Immature natural killer cell (primary cell): ENCODE measurements around the gene PRKN. TPM values are rescaled to one million over a fixed set of nuclear protein-coding genes. Genes with fewer than 3 reads are reported as not detected.

Experiments
- DNase-seq, 3 donors: peaks; one replicate each; pipeline ENCODE4 v3.0.0; 2022; ENCODE audit warnings: mixed read lengths in 1 of 3
- H3K27ac Mint-ChIP-seq, 6 donors: one replicate each; pipeline ENCODE4 v1.8.0; 2020; ENCODE audit warnings: mixed read lengths in 6 of 6, mild to moderate bottlenecking in 5 of 6, inconsistent platforms in 4 of 6, moderate library complexity in 3 of 6
- H3K27me3 Mint-ChIP-seq, 3 donors: one replicate each; pipeline ENCODE4 v1.8.0; 2020 to 2021; ENCODE audit warnings: low read depth in 3 of 3, mild to moderate bottlenecking in 3 of 3, mixed read lengths in 3 of 3, moderate library complexity in 3 of 3, inconsistent platforms in 1 of 3
- H3K36me3 Mint-ChIP-seq, 3 donors: one replicate each; pipeline ENCODE4 v1.8.0; 2020; ENCODE audit warnings: mixed read lengths in 3 of 3, inconsistent platforms in 2 of 3, mild to moderate bottlenecking in 2 of 3
- H3K4me1 Mint-ChIP-seq, 2 donors: one replicate each; pipeline ENCODE4 v1.8.0; 2020; ENCODE audit warnings: inconsistent platforms in 2 of 2, mild to moderate bottlenecking in 2 of 2, mixed read lengths in 2 of 2, moderate library complexity in 1 of 2
- H3K4me3 Mint-ChIP-seq, 5 donors: one replicate each; pipeline ENCODE4 v1.8.0; 2020; ENCODE audit warnings: mild to moderate bottlenecking in 5 of 5, mixed read lengths in 5 of 5, inconsistent platforms in 3 of 5, moderate library complexity in 3 of 5
- H3K9me3 Mint-ChIP-seq, 6 donors: one replicate each; pipeline ENCODE4 v1.8.0; 2020; ENCODE audit warnings: mild to moderate bottlenecking in 6 of 6, mixed read lengths in 6 of 6, inconsistent platforms in 4 of 6, moderate library complexity in 3 of 6
- polyA plus RNA-seq, 3 donors: library from polyadenylated mRNA; unstranded; fragments of 300-500 nt; fragmentation: Illumina TruSeq; gene quantifications; one replicate each; pipeline ENCODE4 v1.2.3, GENCODE V29; 2021

The PRKN gene
- polyA plus RNA-seq, 3 donors from 2014 or later, result 0.37 to 6.4 (median 2.8) TPM

DNA sequence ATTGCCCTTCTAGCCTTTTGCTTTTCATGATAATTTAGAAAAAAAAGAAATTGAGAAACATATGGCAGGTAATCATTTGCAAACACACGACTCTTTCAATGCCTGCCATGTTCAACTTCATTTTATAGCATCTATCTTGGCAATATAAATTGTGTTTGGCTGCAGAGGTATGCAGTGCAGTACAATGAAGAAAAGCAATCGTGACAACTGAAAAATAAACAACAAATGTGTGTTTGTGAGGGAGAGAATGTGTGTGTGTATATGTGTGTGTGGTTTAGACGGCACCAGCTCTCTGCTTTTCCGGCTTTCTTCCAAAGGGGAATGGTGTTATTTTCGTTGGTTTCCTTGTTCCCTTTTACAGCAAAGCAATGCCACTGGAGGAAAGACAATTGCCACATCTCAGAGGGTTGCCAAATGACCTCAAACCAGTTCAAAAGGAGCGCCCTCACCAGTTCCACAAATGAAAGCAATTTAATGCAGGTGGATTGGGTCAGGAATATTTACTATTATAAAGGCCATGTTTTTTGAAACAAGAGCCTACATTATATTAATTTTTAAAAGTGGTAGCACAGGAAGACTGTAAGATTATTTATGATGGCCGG lies 587.2 kb downstream of the PRKN start:
- no peak for DNase-seq
- Mint-ChIP-seq H3K9me3 (peaks cover 7 to 47% (median 9%) of the 10 kb centered on the region in 6 donors), H3K4me1 (no peaks in the 10 kb centered on the region), H3K36me3 (peaks cover 0 to 7% (median 0%) of the 10 kb centered on the region in 3 donors), H3K4me3 (no peak overlapping the region), H3K27ac (no peak overlapping the region), H3K27me3 (no peaks in the 10 kb centered on the region)

DNA sequence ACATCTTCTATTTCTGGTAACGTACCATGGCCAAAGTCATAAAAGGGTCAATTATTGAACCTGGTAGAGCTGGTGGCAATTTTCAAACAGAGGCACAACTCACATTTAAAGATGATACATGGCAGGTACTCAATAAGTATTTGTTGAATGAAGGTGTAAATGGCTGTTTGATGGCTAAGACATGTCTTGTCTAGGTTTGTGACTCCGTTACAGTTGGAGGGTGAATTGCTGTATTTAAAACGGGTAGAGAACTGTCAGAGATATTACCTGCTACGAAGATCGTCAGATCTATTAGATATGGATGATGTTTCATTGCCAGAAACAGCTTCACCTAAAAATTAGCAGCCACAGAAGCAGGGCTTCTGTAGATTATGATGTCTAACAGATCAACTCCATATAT lies 601.9 kb downstream of the PRKN start:
- DNase-seq, result no peak
- Mint-ChIP-seq H3K36me3 (no peaks in the 10 kb centered on the region), H3K27ac (no peak overlapping the region), H3K9me3 (peaks cover 0 to 33% (median 0%) of the 10 kb centered on the region in 6 donors), H3K27me3 (no peaks in the 10 kb centered on the region), H3K4me3 (no peak overlapping the region), H3K4me1 (no peaks in the 10 kb centered on the region)

DNA sequence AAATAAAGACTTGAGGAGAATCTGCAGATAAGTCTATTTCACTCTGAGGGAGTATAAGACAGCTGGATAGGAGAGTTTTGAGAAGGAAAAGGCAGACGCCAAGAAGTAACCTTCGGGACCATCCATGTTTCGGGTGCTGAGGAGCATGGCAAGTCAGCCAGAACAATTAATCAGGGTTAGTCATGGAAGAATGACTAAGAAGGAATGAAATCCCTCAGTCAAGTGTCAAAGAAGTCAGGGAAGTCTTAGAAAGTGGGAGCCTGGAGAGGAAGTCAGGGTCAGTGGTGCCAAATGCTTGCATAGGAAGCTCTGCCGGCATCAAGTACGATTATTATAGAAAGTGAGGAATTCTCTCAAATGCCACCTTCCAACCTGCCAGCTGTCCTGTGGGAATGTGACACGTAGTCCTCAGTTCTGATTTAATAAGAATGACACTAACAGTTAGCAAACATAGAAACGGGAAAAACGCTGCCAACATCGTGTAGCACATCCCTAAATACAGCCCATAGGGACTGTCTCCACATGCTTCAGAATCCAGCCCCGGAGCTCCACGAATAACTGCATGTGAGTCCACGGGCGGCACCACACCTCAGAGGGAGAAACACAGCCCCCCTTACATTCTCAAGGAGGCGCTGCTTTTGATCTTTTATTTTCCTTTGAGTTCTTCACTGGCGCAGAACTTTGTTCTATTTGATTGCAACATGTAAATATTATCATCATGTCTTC lies 602.7 kb downstream of the PRKN start:
- no peak for DNase-seq
- Mint-ChIP-seq H3K27ac (no peak overlapping the region), H3K36me3 (no peaks in the 10 kb centered on the region), H3K4me3 (no peak overlapping the region), H3K4me1 (no peaks in the 10 kb centered on the region), H3K27me3 (no peaks in the 10 kb centered on the region), H3K9me3 (peaks cover 0 to 33% (median 0%) of the 10 kb centered on the region in 6 donors)

DNA sequence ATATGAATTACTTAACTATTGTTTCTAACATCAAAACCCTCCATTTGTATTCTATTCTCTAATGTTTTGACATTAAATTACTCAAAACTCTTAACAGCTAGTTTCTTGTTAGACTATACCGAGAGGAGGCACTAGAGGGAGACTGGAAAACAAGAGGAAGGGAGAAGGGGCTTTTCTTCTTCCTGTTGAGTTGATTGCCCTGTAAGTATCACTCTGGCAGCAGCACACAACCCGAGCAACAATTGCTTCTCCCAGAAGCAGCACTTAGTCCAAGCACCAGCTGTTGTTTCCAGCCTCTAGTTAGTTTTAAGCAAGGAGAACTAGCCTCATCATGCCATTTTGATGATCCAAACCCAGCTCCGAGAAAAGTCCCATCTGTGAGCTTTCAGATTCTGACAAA lies 603.8 kb downstream of the PRKN start:
- Mint-ChIP-seq H3K4me1 (no peaks in the 10 kb centered on the region), H3K4me3 (no peak overlapping the region), H3K9me3 (peaks cover 0 to 33% (median 0%) of the 10 kb centered on the region in 6 donors), H3K27ac (no peak overlapping the region), H3K36me3 (no peaks in the 10 kb centered on the region), H3K27me3 (no peaks in the 10 kb centered on the region)
- DNase-seq, result no peak

DNA sequence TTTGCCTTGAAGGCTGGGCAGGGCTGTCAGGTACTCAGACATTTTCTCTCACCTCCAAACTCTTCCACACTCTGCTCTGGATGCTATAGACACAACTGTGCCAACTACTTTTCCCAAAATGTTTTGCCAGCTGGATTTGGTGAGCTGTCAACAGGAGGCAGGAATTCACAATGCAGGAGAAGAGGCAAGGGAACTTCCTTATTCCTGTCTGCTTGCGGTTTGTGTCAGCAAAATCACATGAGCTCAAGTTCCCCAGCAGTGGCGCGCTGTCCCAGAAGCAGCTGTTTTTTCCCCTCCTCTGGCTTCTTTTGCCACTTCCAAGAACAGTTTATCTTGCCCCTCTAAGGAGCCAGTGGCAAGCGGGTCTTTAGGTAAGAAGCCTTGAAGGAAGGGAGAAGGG lies 608.2 kb downstream of the PRKN start:
- H3K27me3 Mint-ChIP-seq, result no peaks in the 10 kb centered on the region
- H3K4me3 Mint-ChIP-seq, result no peak overlapping the region
- H3K36me3 Mint-ChIP-seq, result peaks cover 0 to 6% (median 0%) of the 10 kb centered on the region in 3 donors
- H3K9me3 Mint-ChIP-seq, result peaks cover 0 to 8% (median 1%) of the 10 kb centered on the region in 6 donors
- no peak overlapping the region for H3K27ac Mint-ChIP-seq
- no peak for DNase-seq
- H3K4me1 Mint-ChIP-seq, result no peaks in the 10 kb centered on the region

DNA sequence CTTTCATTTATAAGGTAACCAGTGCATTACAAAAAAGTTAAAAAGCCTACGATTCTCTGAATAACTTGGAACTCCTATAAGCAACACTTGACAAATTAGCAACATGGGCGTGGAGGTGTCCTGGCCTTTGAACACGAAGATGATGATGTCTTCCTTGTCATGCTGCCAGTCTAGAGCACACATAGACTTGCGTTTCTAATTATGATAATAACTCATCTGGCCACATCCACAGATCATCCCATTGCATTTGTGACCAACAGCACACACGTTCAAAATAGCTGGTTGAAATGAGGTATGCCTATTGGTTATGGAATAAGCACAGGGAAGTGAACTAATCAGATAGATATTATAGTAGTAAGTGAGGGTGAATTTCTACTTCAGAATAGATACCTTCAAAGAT lies 608.9 kb downstream of the PRKN start:
- no peaks in the 10 kb centered on the region for H3K27me3 Mint-ChIP-seq

DNA sequence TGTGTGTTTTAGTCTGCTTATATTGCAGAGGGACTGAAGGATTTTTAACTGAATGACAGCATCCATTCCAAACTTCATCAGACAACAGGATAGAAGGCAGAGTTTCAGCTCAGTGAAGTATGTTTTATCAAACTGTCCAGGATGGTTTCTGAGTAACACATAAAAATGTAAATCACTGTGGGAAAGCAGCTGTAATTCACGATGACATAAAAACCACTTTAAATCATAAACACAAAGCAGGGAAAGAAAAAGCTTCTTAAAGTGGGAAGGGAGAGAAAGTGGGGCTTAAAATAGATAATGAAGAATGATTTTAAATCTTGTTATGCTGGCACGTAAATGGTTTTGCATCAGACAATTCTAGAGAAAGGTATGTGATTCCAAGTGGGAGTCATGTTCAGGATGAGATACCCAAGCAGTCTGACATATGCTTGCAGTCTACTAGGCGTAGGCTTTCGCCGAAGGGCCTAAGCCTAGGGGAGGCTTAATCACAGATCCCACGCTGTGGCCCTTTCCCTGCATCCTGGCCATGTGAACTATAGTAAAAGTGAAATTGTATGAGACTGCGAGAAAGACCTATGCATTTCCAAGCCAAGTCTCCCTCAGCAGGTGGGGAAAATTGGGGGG lies 610.6 kb downstream of the PRKN start:
- Mint-ChIP-seq H3K4me3 (no peak overlapping the region), H3K36me3 (peaks cover 0 to 6% (median 2%) of the 10 kb centered on the region in 3 donors), H3K4me1 (no peaks in the 10 kb centered on the region), H3K27ac (no peak overlapping the region), H3K27me3 (peaks cover 0 to 2% (median 2%) of the 10 kb centered on the region in 3 donors), H3K9me3 (peaks cover 0 to 21% (median 4%) of the 10 kb centered on the region in 6 donors)
- no peak for DNase-seq

More for the DNA sequence above, 608.9 kb downstream of the PRKN start:
- peaks cover 0 to 6% (median 0%) of the 10 kb centered on the region in 3 donors for H3K36me3 Mint-ChIP-seq
- no peaks in the 10 kb centered on the region for H3K4me1 Mint-ChIP-seq
- H3K9me3 Mint-ChIP-seq, result peaks cover 0 to 8% (median 1%) of the 10 kb centered on the region in 6 donors
- H3K4me3 Mint-ChIP-seq, result no peak overlapping the region
- no peak overlapping the region for H3K27ac Mint-ChIP-seq
- no peak for DNase-seq

DNA sequence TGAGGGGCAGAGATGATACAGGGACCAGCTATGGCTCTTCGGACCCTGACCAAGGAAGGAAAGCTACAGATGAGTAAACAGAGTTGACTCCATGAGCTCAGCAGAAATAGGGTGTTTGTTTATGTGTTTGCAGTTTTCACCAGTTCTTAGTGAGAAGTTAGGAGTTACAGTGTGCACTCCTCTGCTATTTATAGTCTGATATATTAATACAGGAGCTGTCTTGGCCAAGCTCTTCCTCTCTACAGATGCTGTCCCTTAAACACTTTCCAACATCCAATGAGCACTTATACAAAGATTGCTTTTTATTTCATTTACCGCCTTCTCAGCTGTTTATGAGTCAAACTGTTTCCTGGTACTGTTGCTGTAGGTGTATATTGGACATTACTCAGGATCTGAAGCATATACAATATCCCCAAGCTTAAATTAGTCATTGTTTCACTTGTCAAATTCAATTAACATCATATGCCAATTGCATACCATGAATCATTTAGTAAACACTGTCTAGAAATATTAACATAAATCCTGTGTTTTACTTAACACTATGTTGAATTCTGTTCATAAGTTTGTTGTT lies 618.0 kb downstream of the PRKN start:
- no peak overlapping the region for H3K4me3 Mint-ChIP-seq
- H3K9me3 Mint-ChIP-seq, result peaks cover 2 to 26% (median 6%) of the 10 kb centered on the region in 6 donors
- H3K4me1 Mint-ChIP-seq, result peaks cover 6 to 9% of the 10 kb centered on the region in 2 donors
- H3K27ac Mint-ChIP-seq, result no peak overlapping the region
- H3K36me3 Mint-ChIP-seq, result peaks cover 0 to 3% (median 2%) of the 10 kb centered on the region in 3 donors
- peaks cover 0 to 6% (median 2%) of the 10 kb centered on the region in 3 donors for H3K27me3 Mint-ChIP-seq
- DNase-seq, result no peak

DNA sequence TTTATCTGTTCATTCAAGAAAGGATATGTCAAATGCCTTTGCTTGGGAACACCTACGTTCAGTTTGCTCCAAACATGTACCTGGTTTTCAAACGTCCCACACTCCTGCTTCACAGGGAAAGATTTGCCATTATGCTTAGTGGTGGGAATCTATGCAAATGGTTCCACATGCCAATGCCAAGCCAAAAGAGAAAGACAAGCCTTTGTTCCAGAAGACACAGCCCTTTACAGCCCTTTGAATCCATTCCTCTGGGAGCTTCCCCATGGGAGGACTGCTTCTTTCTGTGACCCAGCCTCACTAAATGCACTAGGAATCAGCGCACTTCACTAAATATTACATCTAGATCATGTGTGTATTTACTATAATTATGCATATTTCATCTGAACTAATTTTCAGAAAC lies 619.5 kb downstream of the PRKN start:
- Mint-ChIP-seq H3K27ac (no peak overlapping the region), H3K4me3 (no peak overlapping the region), H3K4me1 (peaks cover 6 to 9% of the 10 kb centered on the region in 2 donors), H3K36me3 (peaks cover 0 to 3% (median 0%) of the 10 kb centered on the region in 3 donors), H3K9me3 (peaks cover 0 to 20% (median 6%) of the 10 kb centered on the region in 6 donors), H3K27me3 (peaks cover 0 to 6% (median 5%) of the 10 kb centered on the region in 3 donors)
- no peak for DNase-seq

DNA sequence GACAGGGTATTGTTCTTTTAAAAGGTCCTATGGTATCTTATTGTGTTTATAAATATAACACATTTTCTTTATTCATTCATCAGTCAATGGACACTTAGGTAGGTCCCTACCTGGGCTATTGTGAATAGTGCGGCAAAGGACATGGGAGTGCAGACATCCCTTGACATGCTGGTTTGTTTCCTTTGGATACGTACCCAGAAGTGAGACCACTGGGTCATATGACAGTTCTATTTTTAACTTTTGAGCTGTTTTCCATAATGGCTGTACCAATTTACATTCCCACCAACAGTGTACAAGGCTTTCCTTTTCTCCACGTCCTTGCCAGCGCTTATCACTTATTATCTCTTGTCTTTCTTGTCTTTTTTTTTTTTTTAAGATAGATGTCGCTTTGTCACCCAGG lies 627.5 kb downstream of the PRKN start:
- Mint-ChIP-seq H3K4me1 (peaks cover 2 to 7% of the 10 kb centered on the region in 2 donors), H3K36me3 (no peaks in the 10 kb centered on the region), H3K27me3 (peaks cover 0 to 4% (median 2%) of the 10 kb centered on the region in 3 donors), H3K9me3 (peaks cover 0 to 23% (median 3%) of the 10 kb centered on the region in 6 donors), H3K4me3 (no peak overlapping the region), H3K27ac (no peak overlapping the region)
- DNase-seq, result no peak

DNA sequence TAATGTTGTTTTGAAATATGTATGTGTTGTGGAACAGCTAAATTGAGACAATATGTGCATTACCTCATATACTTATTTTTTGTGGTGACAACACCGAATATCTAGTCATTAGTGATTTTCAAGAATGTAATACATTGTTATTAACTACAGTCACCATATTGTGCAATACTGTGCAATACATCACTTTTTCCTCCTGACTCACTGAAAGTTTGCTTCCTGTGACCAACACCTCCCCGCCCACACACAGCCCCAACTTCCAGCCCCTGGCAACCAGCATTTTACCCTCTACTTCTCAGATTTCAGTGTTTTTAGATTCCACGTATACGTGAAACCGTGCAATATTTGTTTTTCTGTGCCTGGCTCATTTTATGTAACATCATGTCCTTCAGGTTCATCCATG lies 627.9 kb downstream of the PRKN start:
- Mint-ChIP-seq H3K36me3 (no peaks in the 10 kb centered on the region), H3K9me3 (peaks cover 0 to 27% (median 3%) of the 10 kb centered on the region in 6 donors), H3K4me1 (peaks cover 2 to 7% of the 10 kb centered on the region in 2 donors), H3K4me3 (no peak overlapping the region), H3K27me3 (peaks cover 0 to 4% (median 2%) of the 10 kb centered on the region in 3 donors), H3K27ac (no peak overlapping the region)
- no peak for DNase-seq

DNA sequence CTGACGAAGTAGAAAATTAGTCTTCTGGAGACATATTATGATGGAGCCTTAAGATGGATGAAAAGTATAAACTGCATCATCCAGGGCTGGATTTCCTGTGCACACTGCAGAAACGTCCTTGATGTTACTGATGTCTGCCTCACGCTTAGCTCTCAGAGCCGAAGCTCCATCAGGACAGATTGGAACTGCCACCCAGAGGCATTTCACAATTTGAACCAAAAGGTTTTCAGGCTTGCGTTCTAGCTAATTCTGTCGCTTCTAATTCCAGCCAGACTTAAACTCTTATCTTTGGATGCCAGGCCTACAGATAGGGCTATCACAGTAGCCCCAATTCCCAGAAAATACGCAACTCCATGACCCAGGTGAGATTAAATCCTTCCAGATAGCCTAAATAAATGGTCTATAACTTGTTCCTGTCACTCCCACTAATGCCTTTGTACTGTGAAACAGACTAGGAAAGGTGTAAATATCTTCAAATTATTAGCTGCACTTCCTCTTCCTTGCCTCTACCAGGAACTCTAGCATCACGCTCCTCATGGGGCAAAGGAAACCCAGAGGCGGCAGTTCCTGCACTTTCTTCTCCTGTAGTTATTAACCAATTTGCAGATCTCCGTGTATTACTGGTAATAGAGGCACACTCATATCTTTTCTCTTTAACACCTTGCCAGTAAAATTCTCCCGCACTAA lies 634.6 kb downstream of the PRKN start:
- Mint-ChIP-seq H3K4me1 (no peaks in the 10 kb centered on the region), H3K4me3 (no peak overlapping the region), H3K9me3 (peaks cover 0 to 27% (median 6%) of the 10 kb centered on the region in 6 donors), H3K27ac (no peak overlapping the region), H3K36me3 (peaks cover 0 to 7% (median 0%) of the 10 kb centered on the region in 3 donors), H3K27me3 (no peaks in the 10 kb centered on the region)
- no peak for DNase-seq

DNA sequence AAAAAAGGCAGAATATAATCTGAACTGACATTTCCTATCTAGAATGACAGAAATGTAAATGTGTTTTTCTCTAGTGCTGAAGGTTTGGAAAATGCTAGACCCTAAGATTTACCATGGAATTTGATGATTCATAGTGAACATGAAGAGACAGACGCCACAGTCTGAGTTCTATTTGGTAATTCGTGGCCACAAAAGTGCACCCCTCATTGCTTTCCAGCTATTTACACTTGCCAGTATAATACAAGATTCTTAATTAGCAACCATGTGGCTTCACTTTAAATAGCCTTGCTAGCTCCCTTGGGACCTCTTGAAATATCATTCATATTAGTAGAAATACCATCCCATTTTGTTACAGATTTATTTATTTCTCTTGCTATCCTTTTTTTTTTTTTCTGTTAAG lies 636.8 kb downstream of the PRKN start:
- H3K27ac Mint-ChIP-seq, result no peak overlapping the region
- no peaks in the 10 kb centered on the region for H3K27me3 Mint-ChIP-seq
- no peak overlapping the region for H3K4me3 Mint-ChIP-seq
- peaks cover 0 to 7% (median 0%) of the 10 kb centered on the region in 3 donors for H3K36me3 Mint-ChIP-seq
- H3K9me3 Mint-ChIP-seq, result peaks cover 0 to 27% (median 5%) of the 10 kb centered on the region in 6 donors
- no peaks in the 10 kb centered on the region for H3K4me1 Mint-ChIP-seq
- DNase-seq, result no peak
